Keratinocyte (primary cell): ENCODE data around the gene CATSPERZ. TPM values are rescaled to one million over a fixed set of nuclear protein-coding genes. Genes with fewer than 3 reads are reported as not detected.

ENCODE experiments used
- DNase-seq: peaks from one replicate; pipeline ENCODE4 v3.0.0-alpha.2; 2011; ENCODE audit warnings: low read depth, missing footprints, low spot score
- FAIRE-seq: peaks from 2 replicates; lab custom pipeline; 2011; peaks lifted over from hg19 to GRCh38; lab: Jason Lieb, UNC
- H2AFZ ChIP-seq: 2 replicates; pipeline ENCODE4 v1.6.0; 2012; ENCODE audit warnings: low read length, control low read depth, inconsistent platforms; ENCODE audit not compliant: control insufficient read depth
- H3K27ac ChIP-seq: 2 replicates; pipeline ENCODE4 v1.5.1; 2011; ENCODE audit warnings: low read length; ENCODE audit not compliant: control insufficient read depth, insufficient read depth
- H3K27me3 ChIP-seq: 3 replicates; pipeline ENCODE4 v1.6.0; 2011; ENCODE audit warnings: low read length; ENCODE audit not compliant: control insufficient read depth, insufficient read depth; ENCODE audit errors: extremely low read depth
- H3K36me3 ChIP-seq, 2 experiments: 2 replicates in 1 of 2; 3 replicates in 1 of 2; pipeline ENCODE4 v1.5.1; 2011; ENCODE audit warnings: low read length in 2 of 2, mild to moderate bottlenecking in 1 of 2; ENCODE audit not compliant: control insufficient read depth in 2 of 2, insufficient read depth in 2 of 2; ENCODE audit errors: extremely low read depth in 1 of 2
- H3K4me1 ChIP-seq: 3 replicates; pipeline ENCODE4 v1.5.1; 2011; ENCODE audit warnings: low read length; ENCODE audit not compliant: control insufficient read depth, insufficient read depth; ENCODE audit errors: extremely low read depth
- H3K4me2 ChIP-seq: 3 replicates; pipeline ENCODE4 v1.6.0; 2011; ENCODE audit warnings: low read depth, low read length; ENCODE audit not compliant: control insufficient read depth, insufficient read depth; ENCODE audit errors: extremely low read depth
- H3K4me3 ChIP-seq, 3 experiments: fragments of 200-600 bp in 1 of 3; sonication (generic) in 1 of 3; 2 replicates in 2 of 3; 3 replicates in 1 of 3; pipeline ENCODE4 v1.5.1; 2011 to 2016; ENCODE audit warnings: low read length in 3 of 3, mild to moderate bottlenecking in 3 of 3, control low read depth in 2 of 3, inconsistent platforms in 1 of 3, low read depth in 1 of 3, mixed read lengths in 1 of 3, mixed run types in 1 of 3, moderate library complexity in 1 of 3; ENCODE audit not compliant: control insufficient read depth in 2 of 3, insufficient read depth in 2 of 3; ENCODE audit errors: extremely low read depth in 1 of 3
- H3K79me2 ChIP-seq: 2 replicates; pipeline ENCODE4 v1.6.0; 2012; ENCODE audit warnings: low read length; ENCODE audit not compliant: control insufficient read depth, insufficient read depth
- H3K9ac ChIP-seq: 3 replicates; pipeline ENCODE4 v1.6.0; 2011; ENCODE audit warnings: low read length; ENCODE audit not compliant: control insufficient read depth, insufficient read depth; ENCODE audit errors: extremely low read depth
- H3K9me1 ChIP-seq: 3 replicates; pipeline ENCODE4 v1.6.0; 2011; ENCODE audit warnings: low read length; ENCODE audit not compliant: control insufficient read depth, insufficient read depth; ENCODE audit errors: extremely low read depth
- H3K9me3 ChIP-seq: 2 replicates; pipeline ENCODE4 v1.5.1; 2012; ENCODE audit warnings: low read depth, low read length; ENCODE audit not compliant: control insufficient read depth
- H4K20me1 ChIP-seq: 3 replicates; pipeline ENCODE4 v1.6.0; 2011; ENCODE audit warnings: low read length; ENCODE audit not compliant: control insufficient read depth, insufficient read depth; ENCODE audit errors: extremely low read depth
- EZH2 ChIP-seq: IDR thresholded peaks from one replicate; pipeline ENCODE4 v1.6.1; 2012; ENCODE audit warnings: inconsistent platforms, mild to moderate bottlenecking, low read length, moderate library complexity
- dilution Hi-C: fragments of 300-500 bp; cut with MboI; formaldehyde crosslinking; loops from one replicate; pipeline ENCODE4 v1.7.0; 2020; ENCODE audit warnings: low sequenced_read_pairs; ENCODE audit not compliant: extremely low pct_ligation_motif_present
- polyA plus RNA-seq, 5 experiments: library from polyadenylated mRNA; depleted of rRNA in 3 of 5; stranded (reverse) in 3 of 5; stranded (forward) in 1 of 5; unstranded in 1 of 5; fragments of >200 nt; gene quantifications; 1 replicate in 1 of 5; 2 replicates in 3 of 5; 3 replicates in 1 of 5; pipeline versions ENCODE4 v1.2.1 to v1.2.3, GENCODE V29; 2011 to 2012; ENCODE audit warnings: missing spikeins in 2 of 5, low read depth in 1 of 5, low replicate concordance in 1 of 5
- TF ChIP-seq, protein P1 (sequence below), 3 experiments: IDR thresholded peaks in 1 of 3; conservative IDR thresholded peaks in 1 of 3; optimal IDR thresholded peaks in 1 of 3; 2 replicates in 2 of 3; 3 replicates in 1 of 3; pipeline versions ENCODE3 to v1.5.1; 2011; ENCODE audit warnings: low read length in 3 of 3, mild to moderate bottlenecking in 3 of 3, moderate library complexity in 2 of 3, control low read depth in 1 of 3, inconsistent platforms in 1 of 3; ENCODE audit not compliant: insufficient read depth in 2 of 3; ENCODE audit errors: extremely low read depth in 1 of 3

CATSPERZ gene
- polyA plus RNA-seq, 1 donor (not counting 4 experiments of a cell fraction or from before 2014, with no cell fraction given), result 0.29 TPM

DNA sequence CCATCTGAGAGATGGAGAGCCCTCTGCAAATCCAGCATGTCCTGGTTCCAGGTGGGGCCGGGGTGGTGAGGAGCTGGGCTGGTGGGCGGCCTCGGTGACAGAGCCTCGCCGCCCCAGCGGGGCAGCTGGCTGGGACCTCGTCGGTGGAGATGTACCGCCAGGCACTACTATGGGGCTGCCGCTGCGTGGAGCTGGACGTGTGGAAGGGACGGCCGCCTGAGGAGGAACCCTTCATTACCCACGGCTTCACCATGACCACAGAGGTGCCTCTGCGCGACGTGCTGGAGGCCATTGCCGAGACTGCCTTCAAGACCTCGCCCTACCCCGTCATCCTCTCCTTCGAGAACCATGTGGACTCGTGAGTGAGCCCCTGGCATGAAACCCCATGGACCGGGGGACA is 41.8 kb upstream of the CATSPERZ start:
- H3K27ac ChIP-seq, result no peak overlapping the region
- no peak for TF ChIP-seq EZH2
- TF ChIP-seq, protein P1, sequence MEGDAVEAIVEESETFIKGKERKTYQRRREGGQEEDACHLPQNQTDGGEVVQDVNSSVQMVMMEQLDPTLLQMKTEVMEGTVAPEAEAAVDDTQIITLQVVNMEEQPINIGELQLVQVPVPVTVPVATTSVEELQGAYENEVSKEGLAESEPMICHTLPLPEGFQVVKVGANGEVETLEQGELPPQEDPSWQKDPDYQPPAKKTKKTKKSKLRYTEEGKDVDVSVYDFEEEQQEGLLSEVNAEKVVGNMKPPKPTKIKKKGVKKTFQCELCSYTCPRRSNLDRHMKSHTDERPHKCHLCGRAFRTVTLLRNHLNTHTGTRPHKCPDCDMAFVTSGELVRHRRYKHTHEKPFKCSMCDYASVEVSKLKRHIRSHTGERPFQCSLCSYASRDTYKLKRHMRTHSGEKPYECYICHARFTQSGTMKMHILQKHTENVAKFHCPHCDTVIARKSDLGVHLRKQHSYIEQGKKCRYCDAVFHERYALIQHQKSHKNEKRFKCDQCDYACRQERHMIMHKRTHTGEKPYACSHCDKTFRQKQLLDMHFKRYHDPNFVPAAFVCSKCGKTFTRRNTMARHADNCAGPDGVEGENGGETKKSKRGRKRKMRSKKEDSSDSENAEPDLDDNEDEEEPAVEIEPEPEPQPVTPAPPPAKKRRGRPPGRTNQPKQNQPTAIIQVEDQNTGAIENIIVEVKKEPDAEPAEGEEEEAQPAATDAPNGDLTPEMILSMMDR (optimal IDR thresholded peaks at IDR 0.05 in 1 of 3, IDR thresholded peaks at IDR 0.05 in 1 of 3, conservative IDR thresholded peaks at IDR 0.05 in 1 of 3; ENCODE audit: extremely low read depth in 1 of 3, insufficient read depth in 2 of 3, low read length in 3 of 3), result no peak
- peaks cover 2% of the 10 kb centered on the region for H3K9me1 ChIP-seq
- H3K9ac ChIP-seq, result no peak overlapping the region
- peaks cover 2% of the 10 kb centered on the region for H4K20me1 ChIP-seq
- DNase-seq, result no peak
- no peak overlapping the region for H3K4me3 ChIP-seq
- no peak for FAIRE-seq
- H3K27me3 ChIP-seq, result no peaks in the 10 kb centered on the region
- dilution Hi-C loops, result no loop called here
- H3K4me2 ChIP-seq, result no peak overlapping the region
- H3K4me1 ChIP-seq, result peaks cover 18% of the 10 kb centered on the region
- peaks cover 29% of the 10 kb centered on the region for H3K79me2 ChIP-seq
- peaks cover 50 to 65% of the 10 kb centered on the region in 2 experiments for H3K36me3 ChIP-seq
- no peaks in the 10 kb centered on the region for H3K9me3 ChIP-seq
- no peak overlapping the region for H2AFZ ChIP-seq

DNA sequence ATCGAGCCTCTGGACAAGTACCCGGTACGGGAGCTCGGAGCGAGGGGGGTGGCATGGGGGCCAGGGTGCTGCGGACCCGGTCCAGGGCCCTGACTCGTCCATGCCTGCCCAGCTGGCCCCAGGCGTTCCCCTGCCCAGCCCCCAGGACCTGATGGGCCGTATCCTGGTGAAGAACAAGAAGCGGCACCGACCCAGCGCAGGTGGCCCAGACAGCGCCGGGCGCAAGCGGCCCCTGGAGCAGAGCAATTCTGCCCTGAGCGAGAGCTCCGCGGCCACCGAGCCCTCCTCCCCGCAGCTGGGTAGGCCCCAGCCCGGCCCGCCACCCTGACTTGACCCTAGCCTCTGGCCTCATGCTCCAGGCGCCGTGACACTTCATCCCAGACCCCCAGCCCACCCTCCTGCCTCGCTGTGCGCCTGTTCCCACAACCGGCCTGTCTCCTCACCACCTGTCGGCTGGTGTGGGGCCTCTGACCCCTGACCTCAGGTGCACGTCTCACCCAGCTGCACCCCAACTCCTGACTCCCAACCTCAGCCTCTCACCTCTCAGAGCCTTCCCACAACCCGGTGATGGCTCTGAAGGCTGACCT is 41.1 kb upstream of the CATSPERZ start:
- H3K79me2 ChIP-seq, result peaks cover 22% of the 10 kb centered on the region
- TF ChIP-seq EZH2, result no peak
- TF ChIP-seq, protein P1 (optimal IDR thresholded peaks at IDR 0.05 in 1 of 3, IDR thresholded peaks at IDR 0.05 in 1 of 3, conservative IDR thresholded peaks at IDR 0.05 in 1 of 3; ENCODE audit: extremely low read depth in 1 of 3, insufficient read depth in 2 of 3, low read length in 3 of 3), result no peak
- H3K9me1 ChIP-seq, result peaks cover 2% of the 10 kb centered on the region
- H3K27me3 ChIP-seq, result no peaks in the 10 kb centered on the region
- H3K9me3 ChIP-seq, result no peaks in the 10 kb centered on the region
- FAIRE-seq (no peak), DNase-seq (no peak)
- peaks cover 17% of the 10 kb centered on the region for H3K4me1 ChIP-seq
- H3K4me3 ChIP-seq, result no peak overlapping the region
- no peak overlapping the region for H2AFZ ChIP-seq
- H3K27ac ChIP-seq, result no peak overlapping the region
- H3K36me3 ChIP-seq, result peaks cover 51 to 72% of the 10 kb centered on the region in 2 experiments
- no peak overlapping the region for H3K9ac ChIP-seq
- no peak overlapping the region for H3K4me2 ChIP-seq
- H4K20me1 ChIP-seq, result no peaks in the 10 kb centered on the region
- dilution Hi-C loops, result no loop called here
